Measurements from ENCODE around the gene VSIR.

VSIR gene

GRCh38 chr10:71812016-71812912 is 38.9 kb upstream of the VSIR start:
- TF ChIP-seq CTCF (IDR thresholded peaks at IDR 0.05; ENCODE audit: low read depth, low read length) = peak; percentile 81
- no peak overlapping the region for H3K4me3 ChIP-seq (ENCODE audit: low read depth, low read length)

- no peak overlapping the region for H3K4me3 ChIP-seq (ENCODE audit: low read depth, low read length)
- TF ChIP-seq CTCF (IDR thresholded peaks at IDR 0.05; ENCODE audit: low read depth, low read length) = no peak
Measured at GRCh38 chr10:71811351-71811750, 38.0 kb upstream of the VSIR start.

- no peak for TF ChIP-seq CTCF (IDR thresholded peaks at IDR 0.05; ENCODE audit: low read depth, low read length)
Measured at GRCh38 chr10:71810048-71810750, 36.9 kb upstream of the VSIR start.

GRCh38 chr10:71809628-71810027 is 36.3 kb upstream of the VSIR start:
- no peak for TF ChIP-seq CTCF (IDR thresholded peaks at IDR 0.05; ENCODE audit: low read depth, low read length)
- no peak overlapping the region for H3K4me3 ChIP-seq (ENCODE audit: low read depth, low read length)

More at GRCh38 chr10:71810048-71810750, 36.9 kb upstream of the VSIR start:
- H3K4me3 ChIP-seq (ENCODE audit: low read depth, low read length) = no peak overlapping the region

- no peak overlapping the region for H3K4me3 ChIP-seq (ENCODE audit: low read depth, low read length)
- TF ChIP-seq CTCF (IDR thresholded peaks at IDR 0.05; ENCODE audit: low read depth, low read length) = no peak
Measured at GRCh38 chr10:71807557-71808510, 34.5 kb upstream of the VSIR start.

GRCh38 chr10:71806704-71807556 is 33.6 kb upstream of the VSIR start:
- no peak for TF ChIP-seq CTCF (IDR thresholded peaks at IDR 0.05; ENCODE audit: low read depth, low read length)
- H3K4me3 ChIP-seq (ENCODE audit: low read depth, low read length) = no peak overlapping the region

Data from WI38 (cell line).